Endodermal cell (in vitro differentiated cells): ENCODE measurements around the gene GET3. TPM values are rescaled to one million over a fixed set of nuclear protein-coding genes. Genes with fewer than 3 reads are reported as not detected.
A peak's percentile ranks its signal among the peaks of the same experiment; 100 is the strongest.

ENCODE experiments used
- DNase-seq: peaks from one replicate; pipeline ENCODE4 v3.0.0-alpha.2; 2017
- H3K27ac ChIP-seq: 2 replicates; pipeline ENCODE4 v1.5.1; 2013; ENCODE audit warnings: mild to moderate bottlenecking, low read depth, low read length, moderate library complexity
- H3K27me3 ChIP-seq: 2 replicates; pipeline ENCODE4 v1.6.1; 2013; ENCODE audit warnings: mild to moderate bottlenecking, low read length, moderate library complexity; ENCODE audit not compliant: insufficient read depth, control insufficient read depth, poor library complexity, severe bottlenecking
- H3K36me3 ChIP-seq: 2 replicates; pipeline ENCODE4 v1.7.0; 2013; ENCODE audit warnings: mild to moderate bottlenecking, low read length, moderate library complexity; ENCODE audit not compliant: control insufficient read depth, insufficient read depth
- H3K4me1 ChIP-seq: one replicate; pipeline ENCODE4 v1.7.0; 2013; ENCODE audit warnings: low read length; ENCODE audit not compliant: control insufficient read depth, insufficient read depth
- H3K4me3 ChIP-seq: 2 replicates; pipeline ENCODE4 v1.5.1; 2013; ENCODE audit warnings: mild to moderate bottlenecking, low read length, moderate library complexity
- H3K9ac ChIP-seq: 2 replicates; pipeline ENCODE4 v1.6.1; 2013; ENCODE audit warnings: mild to moderate bottlenecking, low read length, moderate library complexity; ENCODE audit not compliant: poor library complexity, severe bottlenecking; ENCODE audit errors: extremely low read depth
- H3K9me3 ChIP-seq: 2 replicates; pipeline ENCODE4 v1.6.1; 2013; ENCODE audit warnings: mild to moderate bottlenecking, low read length, moderate library complexity; ENCODE audit not compliant: control insufficient read depth
- H3K27ac Mint-ChIP-seq: 2 replicates; pipeline ENCODE4 v1.8.0; 2020; ENCODE audit warnings: mixed read lengths
- H3K27me3 Mint-ChIP-seq: 2 replicates; pipeline ENCODE4 v1.8.0; 2021; ENCODE audit warnings: mild to moderate bottlenecking, mixed read lengths; ENCODE audit not compliant: insufficient read depth
- H3K36me3 Mint-ChIP-seq: 2 replicates; pipeline ENCODE4 v1.8.0; 2020; ENCODE audit warnings: low read depth, mixed read lengths
- H3K4me1 Mint-ChIP-seq: 2 replicates; pipeline ENCODE4 v1.8.0; 2020; ENCODE audit warnings: mixed read lengths
- H3K4me3 Mint-ChIP-seq: 2 replicates; pipeline ENCODE4 v1.8.0; 2020; ENCODE audit warnings: mild to moderate bottlenecking, moderate library complexity, mixed read lengths
- H3K9me3 Mint-ChIP-seq: 2 replicates; pipeline ENCODE4 v1.8.0; 2020; ENCODE audit warnings: mild to moderate bottlenecking, mixed read lengths
- CTCF ChIP-seq: fragments of 200-600 bp; sonication (generic); conservative IDR thresholded peaks from 2 replicates; pipeline ENCODE4 v1.5.0; 2021; ENCODE audit warnings: antibody characterized with exemption, mild to moderate bottlenecking
- WGBS, 2 experiments: methylation state at CpG; one replicate each; pipeline versions ENCODE4 v1.1.5 to v1.1.7; 2013; ENCODE audit warnings: missing lambda C conversion rate in 2 of 2, mixed read lengths in 1 of 2; ENCODE audit not compliant: insufficient coverage in 1 of 2, insufficient read length in 1 of 2; 5-methylcytosine and 5-hydroxymethylcytosine counted together
- total RNA-seq, 2 donors: library from RNA; stranded (reverse); fragmentation: NEBNext Ultra II Directional in 1 of 2; extraction: Animal tissue kit (Norgen Biotek cat#: 25700) in 1 of 2; gene quantifications; 2 replicates in 1 of 2; 3 replicates in 1 of 2; pipeline ENCODE4 v1.2.1, GENCODE V29; 2021

The GET3 gene
- total RNA-seq, 2 donors from 2014 or later: 97.8 to 102 TPM

- no peak overlapping the region for H3K4me3 Mint-ChIP-seq
- no peak for DNase-seq
- no peaks in the 10 kb centered on the region for H3K36me3 Mint-ChIP-seq
- Histone ChIP-seq H3K9ac (no peak overlapping the region), H3K4me3 (no peak overlapping the region), H3K27me3 (peaks cover 9% of the 10 kb centered on the region), H3K36me3 (no peaks in the 10 kb centered on the region), H3K27ac (no peak overlapping the region), H3K9me3 (no peaks in the 10 kb centered on the region), H3K4me1 (peaks cover 11% of the 10 kb centered on the region)
- no peaks in the 10 kb centered on the region for H3K9me3 Mint-ChIP-seq
- WGBS, 2 experiments: 91 to 93% methylated on average over 9 to 10 of the region's 10 CpGs
- H3K27ac Mint-ChIP-seq: no peak overlapping the region
- no peak for TF ChIP-seq CTCF
- H3K4me1 Mint-ChIP-seq: peaks cover 22% of the 10 kb centered on the region
- peaks cover 9% of the 10 kb centered on the region for H3K27me3 Mint-ChIP-seq
These were observed 50.2 kb downstream of the GET3 start for GRCh38 chr19:12787458-12787857.

- Mint-ChIP-seq H3K27me3 (peaks cover 9% of the 10 kb centered on the region), H3K36me3 (no peaks in the 10 kb centered on the region), H3K27ac (no peak overlapping the region), H3K4me3 (no peak overlapping the region), H3K4me1 (peaks cover 22% of the 10 kb centered on the region), H3K9me3 (no peaks in the 10 kb centered on the region)
- 88 to 92% methylated on average over 3 to 4 of the region's 4 CpGs for WGBS, 2 experiments
- no peak overlapping the region for H3K4me3 ChIP-seq
- H3K9ac ChIP-seq: no peak overlapping the region
- H3K36me3 ChIP-seq: no peaks in the 10 kb centered on the region
- H3K4me1 ChIP-seq: peaks cover 11% of the 10 kb centered on the region
- H3K9me3 ChIP-seq: no peaks in the 10 kb centered on the region
- H3K27me3 ChIP-seq: peaks cover 9% of the 10 kb centered on the region
- H3K27ac ChIP-seq: peak overlapping the region; percentile 26
- no peak for DNase-seq
- TF ChIP-seq CTCF: no peak
These were observed 50.9 kb downstream of the GET3 start for GRCh38 chr19:12788042-12788681.

GRCh38 chr19:12788682-12789097, 51.4 kb downstream of the GET3 start:
- peak; percentile 77 for DNase-seq
- Histone ChIP-seq H3K4me3 (peak overlapping the region; percentile 8), H3K9me3 (no peaks in the 10 kb centered on the region), H3K27me3 (peaks cover 9% of the 10 kb centered on the region), H3K27ac (peak overlapping the region; percentile 26), H3K9ac (no peak overlapping the region), H3K4me1 (peaks cover 6% of the 10 kb centered on the region), H3K36me3 (no peaks in the 10 kb centered on the region)
- H3K36me3 Mint-ChIP-seq: no peaks in the 10 kb centered on the region
- WGBS, 2 experiments: 17 to 29% methylated on average over 1 to 12 of the region's 12 CpGs
- peaks cover 20% of the 10 kb centered on the region for H3K4me1 Mint-ChIP-seq
- peak overlapping the region; percentile 73 for H3K27ac Mint-ChIP-seq
- H3K27me3 Mint-ChIP-seq: peaks cover 9% of the 10 kb centered on the region
- H3K4me3 Mint-ChIP-seq: peak overlapping the region; percentile 74
- H3K9me3 Mint-ChIP-seq: no peaks in the 10 kb centered on the region
- TF ChIP-seq CTCF: no peak
